Measurements from ENCODE around the gene PDP2.

- TF ChIP-seq CTCF (IDR thresholded peaks at IDR 0.05 in 8 of 11, conservative IDR thresholded peaks at IDR 0.05 in 3 of 11) (no peak), POLR2A (IDR thresholded peaks at IDR 0.05) (no peak)
Observed at GRCh38 chr16:66917741-66918140, 37.4 kb downstream of the PDP2 start.
